Choroid plexus epithelial cell (primary cell): ENCODE measurements around the gene C7.

Experiments
- DNase-seq: peaks from one replicate; pipeline ENCODE4 v3.0.0-alpha.2; 2010; ENCODE audit warnings: low read depth
- H3K4me3 ChIP-seq: 2 replicates; pipeline ENCODE4 v1.5.1; 2011; ENCODE audit warnings: low read depth, mild to moderate bottlenecking, control low read depth, low read length, moderate library complexity
- CTCF ChIP-seq: conservative IDR thresholded peaks from 2 replicates; pipeline ENCODE4 v1.5.1; 2011; ENCODE audit warnings: low read depth, mild to moderate bottlenecking, control low read depth, inconsistent platforms, low read length, moderate library complexity

Gene C7

GRCh38 chr5:40928886-40929448 is 19.7 kb downstream of the C7 start:
- DNase-seq = peak; percentile 40
- TF ChIP-seq CTCF = no peak

GRCh38 chr5:40932766-40933165 is 23.5 kb downstream of the C7 start:
- TF ChIP-seq CTCF = no peak
- DNase-seq = no peak
- H3K4me3 ChIP-seq = no peak overlapping the region

More at GRCh38 chr5:40928886-40929448, 19.7 kb downstream of the C7 start:
- no peak overlapping the region for H3K4me3 ChIP-seq

GRCh38 chr5:40937075-40937474 is 27.8 kb downstream of the C7 start:
- no peak for DNase-seq
- H3K4me3 ChIP-seq = no peak overlapping the region
- no peak for TF ChIP-seq CTCF

- no peak for TF ChIP-seq CTCF
- no peak for DNase-seq
- no peak overlapping the region for H3K4me3 ChIP-seq
These were observed 30.5 kb downstream of the C7 start for GRCh38 chr5:40939753-40940152.

- no peak for TF ChIP-seq CTCF
- no peak overlapping the region for H3K4me3 ChIP-seq
- DNase-seq = no peak
These were observed 35.8 kb downstream of the C7 start for GRCh38 chr5:40945111-40945510.

GRCh38 chr5:40955313-40955712 is 46.0 kb downstream of the C7 start:
- H3K4me3 ChIP-seq = no peak overlapping the region
- no peak for DNase-seq
- TF ChIP-seq CTCF = no peak

GRCh38 chr5:40957048-40957447 is 47.8 kb downstream of the C7 start:
- no peak for TF ChIP-seq CTCF
- no peak for DNase-seq
- H3K4me3 ChIP-seq = no peak overlapping the region
